ENCODE measurements around the gene C21orf58.
"Not testable (repeated sequence)": the region's sequence is repeated elsewhere in the genome, so short reads cannot be mapped to it uniquely, and the experiment has no call there.

The C21orf58 gene
- 4.3 to 11.1 (median 7.0) reads per million in 4 donors for total RNA-seq

DNA sequence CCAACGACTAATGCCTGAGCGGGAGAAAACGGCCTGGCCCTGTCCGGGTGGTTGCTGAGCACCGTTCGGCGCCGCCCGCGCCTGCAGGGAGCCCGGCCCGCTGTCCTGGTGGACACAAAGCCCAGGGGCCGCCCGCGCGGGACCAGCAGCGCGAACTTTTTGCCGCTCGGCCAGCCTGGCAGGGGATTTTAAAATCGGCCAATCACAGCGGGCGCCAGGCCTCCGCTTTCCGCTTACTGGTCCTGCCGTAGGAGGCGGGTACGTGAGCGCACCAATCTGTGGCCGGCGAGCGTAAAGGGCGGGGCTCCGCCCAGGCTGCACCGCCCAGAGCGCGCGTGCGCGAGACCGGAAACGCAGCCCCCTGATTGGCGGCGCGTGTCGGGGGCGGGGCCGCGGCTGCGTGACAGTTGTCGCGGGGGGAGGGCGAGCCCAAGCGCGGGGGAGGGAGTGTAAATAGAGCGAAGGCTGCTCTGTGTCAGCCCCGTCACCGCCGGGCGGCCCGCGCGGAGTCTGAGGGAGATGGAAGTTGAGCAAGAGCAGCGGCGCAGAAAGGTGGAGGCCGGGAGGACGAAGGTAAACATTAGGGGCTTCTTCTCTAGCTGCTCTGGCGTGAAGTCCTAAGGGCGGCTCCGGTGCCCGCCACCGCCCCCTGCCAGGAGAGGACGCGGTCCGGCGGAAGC is at the start of gene C21orf58, which contains the start of gene PCNT:
Gene C21orf58 (minus strand): TSS at position 161 of the 680 bp plus-strand sequence. CDS start 1,132 bp downstream, outside the sequence.
Gene PCNT (plus strand): TSS at position 447 of the 680 bp plus-strand sequence. CDS start 73 bp downstream, at position 520.
- peak; percentile 96 to 99 (median 97) for DNase-seq

DNA sequence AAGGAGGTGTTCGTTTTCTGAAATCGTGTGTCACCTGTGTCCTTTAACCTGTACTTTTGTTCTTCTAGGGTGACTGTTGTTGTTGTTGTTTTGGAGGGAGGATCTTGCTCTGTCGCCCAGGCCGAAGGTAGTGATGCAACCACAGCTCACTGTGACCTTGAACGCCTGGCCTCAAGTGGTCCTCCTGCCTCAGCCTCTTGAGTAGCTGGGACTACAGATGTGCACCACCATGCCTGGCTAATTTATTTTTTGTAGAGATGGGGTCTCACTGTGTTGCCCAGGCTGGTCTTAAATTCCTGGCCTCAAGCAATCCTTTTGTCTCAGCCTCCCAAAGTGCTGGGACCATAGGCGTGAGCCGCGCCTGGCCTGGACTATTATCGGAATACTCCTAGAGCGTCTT is 49.3 kb upstream of the C21orf58 start:
- not testable (repeated sequence) for DNase-seq

DNA sequence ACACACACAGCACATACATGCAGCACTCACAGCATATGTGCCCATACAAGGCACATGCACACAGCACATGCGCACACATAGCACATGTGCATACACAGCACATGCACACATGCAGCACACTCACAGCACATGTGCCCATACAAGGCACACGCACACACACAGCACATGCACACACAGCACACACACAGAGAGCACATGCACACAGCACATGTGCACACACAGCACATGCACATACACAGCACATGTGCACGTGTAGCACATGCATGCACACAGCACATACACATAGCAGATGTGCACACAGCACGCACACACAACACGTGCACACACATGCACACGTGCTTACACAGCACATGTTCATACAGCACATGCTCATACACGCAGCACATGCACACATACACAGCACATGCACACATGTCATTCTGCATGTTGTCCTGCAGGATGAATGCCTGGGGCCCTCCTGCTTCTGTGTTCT is 48.4 kb upstream of the C21orf58 start:
- DNase-seq = no peak

DNA sequence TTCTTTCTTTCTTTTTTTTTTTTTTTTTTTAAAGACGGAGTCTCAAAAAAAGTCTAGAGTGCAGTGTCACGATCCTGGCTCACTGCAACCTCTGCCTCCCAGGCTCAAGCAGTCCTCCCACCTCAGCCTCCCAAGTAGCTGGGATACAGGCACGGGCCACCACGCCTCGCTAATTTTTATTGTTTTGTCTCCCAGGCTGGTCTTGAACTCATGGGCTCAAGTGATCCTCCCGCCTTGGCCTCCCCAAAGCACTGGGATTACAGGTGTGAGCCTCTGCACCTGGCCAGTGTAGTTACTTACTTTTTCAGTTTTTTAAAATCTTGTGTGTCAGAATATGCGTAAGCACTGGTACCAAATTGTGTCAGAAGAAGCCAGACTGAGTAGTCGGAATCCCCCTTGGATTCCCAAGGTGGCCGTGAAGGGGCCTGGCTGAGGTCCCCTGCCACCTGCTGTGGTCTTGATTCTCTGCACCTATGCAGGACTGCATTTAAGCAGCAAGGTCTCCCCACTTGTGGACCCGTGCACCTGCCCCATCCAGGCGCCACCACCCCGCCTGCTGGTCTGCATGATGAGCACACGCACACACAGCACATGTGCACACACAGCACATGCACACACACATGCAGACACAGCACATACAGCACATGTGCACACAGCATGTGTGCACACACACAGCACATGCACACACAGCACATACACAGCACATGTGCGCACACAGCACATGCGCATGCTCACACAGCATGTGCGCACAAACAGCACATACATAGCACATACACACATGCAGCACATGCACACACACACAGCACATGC is 47.7 kb upstream of the C21orf58 start:
- DNase-seq = no peak

DNA sequence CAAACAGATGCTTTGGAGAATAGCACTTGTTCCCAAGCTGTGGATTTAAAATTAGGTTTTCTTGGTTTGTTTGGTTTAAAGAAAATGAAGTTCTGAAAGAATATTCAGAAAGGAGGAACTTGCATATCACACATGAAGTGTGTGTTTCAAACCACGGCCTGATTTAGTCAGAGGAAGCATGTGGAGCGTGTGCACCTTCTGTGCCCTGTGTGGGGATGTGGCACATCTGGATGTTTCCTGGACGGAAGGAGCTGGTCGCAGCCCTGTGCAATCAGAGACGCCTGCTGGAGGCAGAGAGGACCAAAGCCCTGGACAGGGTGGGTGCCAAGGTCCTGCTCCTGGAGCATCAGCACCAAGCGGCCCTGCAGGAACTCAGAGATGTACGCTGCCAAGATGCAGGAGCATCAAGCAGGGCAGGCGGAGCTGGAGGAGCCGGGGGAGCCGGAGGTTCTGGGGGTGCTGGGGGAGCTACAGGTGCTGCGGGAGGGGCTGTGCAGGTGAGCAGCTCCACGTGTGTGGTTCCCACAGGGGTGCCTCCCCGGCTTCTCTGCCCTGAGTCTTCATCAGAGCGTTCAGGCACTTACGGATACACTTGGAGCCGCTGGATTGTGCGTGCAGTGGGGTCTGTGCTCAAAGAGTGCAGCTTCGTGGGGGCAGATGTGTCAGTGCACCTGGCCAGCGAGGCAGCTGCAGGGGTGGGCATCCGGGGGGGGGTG is 46.0 kb upstream of the C21orf58 start:
- DNase-seq = no peak

DNA sequence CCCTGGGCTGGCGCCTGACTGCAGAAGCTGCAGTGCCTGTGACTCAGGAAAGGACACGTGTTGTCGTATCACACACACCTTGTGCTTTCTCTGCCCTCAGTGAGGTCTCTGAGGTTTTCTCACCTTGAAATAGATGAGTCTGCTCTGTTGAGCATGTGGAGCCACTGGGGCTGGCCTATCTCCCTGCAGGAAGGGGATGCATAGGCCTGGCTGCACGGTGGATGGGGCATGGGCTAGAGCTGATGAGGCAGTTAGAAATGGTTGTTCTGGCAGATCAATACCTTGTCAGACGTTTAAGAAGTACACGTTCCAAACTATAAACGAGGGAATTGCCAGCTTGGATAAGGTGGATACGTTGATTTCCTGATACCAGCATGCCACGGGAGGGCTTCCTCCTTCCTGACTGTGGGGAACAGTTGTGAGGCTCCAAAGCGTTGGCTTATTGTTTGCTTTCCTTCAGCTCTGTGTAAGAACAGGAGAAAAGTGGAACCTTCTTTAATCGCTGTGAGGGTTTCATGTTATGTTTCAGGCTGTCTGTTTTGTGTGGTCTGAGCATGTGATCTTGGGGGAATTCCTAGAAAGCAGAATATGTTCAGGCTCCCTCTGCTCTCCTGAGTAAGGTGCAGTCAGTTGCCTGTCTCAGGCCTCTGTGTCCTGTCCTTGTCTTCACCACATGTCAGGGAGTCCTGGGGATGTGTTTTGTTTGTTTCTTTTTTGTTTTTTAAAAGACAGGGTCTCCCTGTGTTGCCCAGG is 45.0 kb upstream of the C21orf58 start:
- peak in 2 of 5 donors; percentile 3 to 52 for DNase-seq

DNA sequence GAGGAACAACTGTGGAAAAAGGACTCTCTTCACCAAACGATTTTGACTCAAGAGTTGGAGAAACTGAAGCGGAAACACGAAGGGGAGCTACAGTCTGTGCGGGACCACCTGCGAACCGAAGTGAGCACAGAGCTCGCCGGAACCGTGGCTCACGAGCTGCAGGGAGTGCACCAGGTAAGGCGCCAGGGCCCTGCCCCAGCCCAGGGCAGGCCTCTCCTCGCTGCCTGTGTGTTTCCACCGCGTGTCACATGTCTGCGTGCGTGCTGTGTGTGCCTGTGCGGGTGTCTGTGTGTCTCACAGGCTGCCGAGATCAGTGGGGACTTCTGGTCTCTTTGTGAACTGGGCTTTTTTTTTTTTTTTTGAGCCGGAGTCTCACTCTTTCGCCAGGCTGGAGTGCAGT is 43.3 kb upstream of the C21orf58 start:
- DNase-seq = no peak

DNA sequence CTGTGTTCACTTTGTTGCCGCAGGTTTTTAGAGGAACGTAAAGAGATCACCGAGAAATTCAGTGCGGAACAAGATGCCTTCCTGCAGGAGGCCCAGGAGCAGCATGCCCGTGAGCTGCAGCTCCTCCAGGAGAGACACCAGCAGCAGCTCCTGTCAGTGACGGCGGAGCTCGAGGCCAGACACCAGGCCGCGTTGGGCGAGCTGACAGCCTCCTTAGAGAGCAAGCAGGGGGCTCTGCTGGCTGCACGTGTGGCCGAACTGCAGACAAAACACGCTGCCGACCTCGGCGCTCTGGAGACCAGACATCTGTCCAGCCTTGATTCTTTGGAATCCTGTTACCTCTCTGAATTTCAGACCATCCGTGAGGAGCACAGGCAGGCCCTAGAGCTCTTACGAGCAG is 42.9 kb upstream of the C21orf58 start:
- DNase-seq = no peak

DNA sequence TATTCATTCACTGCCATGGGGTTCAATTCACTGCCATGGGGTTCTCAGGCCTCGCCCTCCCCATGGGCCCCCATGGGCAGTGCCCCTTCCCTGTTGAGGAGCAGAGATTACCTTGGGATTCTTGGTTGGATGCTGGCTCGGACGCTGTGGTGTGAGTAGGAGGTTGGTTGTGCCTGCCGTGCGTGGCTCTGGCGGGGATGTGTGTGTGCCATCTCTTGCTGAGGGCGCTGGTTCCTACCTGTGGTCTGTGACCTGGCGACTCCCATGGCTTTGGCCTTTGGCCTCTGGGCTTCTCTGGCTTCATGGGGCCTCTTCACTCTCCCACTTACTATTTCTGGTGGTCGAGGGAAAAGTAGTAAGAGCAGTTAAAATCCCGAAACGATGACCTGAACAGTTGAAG is 42.4 kb upstream of the C21orf58 start:
- no peak for DNase-seq

DNA sequence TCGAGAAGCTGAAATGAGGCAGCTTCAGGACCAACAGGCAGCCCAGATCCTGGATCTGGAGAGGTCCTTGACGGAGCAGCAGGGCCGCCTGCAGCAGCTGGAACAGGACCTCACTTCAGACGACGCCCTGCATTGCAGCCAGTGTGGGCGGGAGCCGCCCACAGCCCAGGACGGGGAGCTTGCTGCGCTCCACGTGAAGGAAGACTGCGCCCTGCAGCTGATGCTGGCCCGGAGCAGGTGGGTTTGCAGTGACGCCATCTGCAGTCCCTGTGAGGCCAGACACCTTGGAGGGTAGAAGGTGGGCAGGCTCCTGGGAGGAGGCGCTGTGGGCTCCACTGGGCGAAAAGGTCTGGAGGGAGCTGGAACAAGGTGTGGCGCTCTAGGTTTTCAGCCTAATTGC is 40.0 kb upstream of the C21orf58 start:
- DNase-seq = no peak

DNA sequence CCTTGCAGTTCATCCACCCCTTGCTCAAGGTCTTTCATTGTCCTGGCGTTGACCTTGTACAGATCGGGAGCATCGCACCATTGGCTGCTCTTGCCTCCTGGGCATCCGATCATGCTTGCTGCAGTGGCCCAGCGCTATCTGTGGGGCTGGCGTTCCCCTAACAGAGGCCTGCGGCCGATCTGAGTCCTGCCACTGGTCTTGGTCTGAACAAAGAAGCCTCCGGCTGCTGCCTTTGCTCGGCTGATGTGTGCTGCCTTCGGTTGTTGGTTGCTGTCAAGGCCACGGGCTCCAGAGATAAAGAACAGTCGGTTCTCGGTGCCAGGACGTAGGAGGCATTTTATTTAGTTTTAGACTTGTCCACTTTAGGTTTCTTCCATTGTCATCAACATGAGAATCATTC is 39.3 kb upstream of the C21orf58 start:
- DNase-seq = no peak

DNA sequence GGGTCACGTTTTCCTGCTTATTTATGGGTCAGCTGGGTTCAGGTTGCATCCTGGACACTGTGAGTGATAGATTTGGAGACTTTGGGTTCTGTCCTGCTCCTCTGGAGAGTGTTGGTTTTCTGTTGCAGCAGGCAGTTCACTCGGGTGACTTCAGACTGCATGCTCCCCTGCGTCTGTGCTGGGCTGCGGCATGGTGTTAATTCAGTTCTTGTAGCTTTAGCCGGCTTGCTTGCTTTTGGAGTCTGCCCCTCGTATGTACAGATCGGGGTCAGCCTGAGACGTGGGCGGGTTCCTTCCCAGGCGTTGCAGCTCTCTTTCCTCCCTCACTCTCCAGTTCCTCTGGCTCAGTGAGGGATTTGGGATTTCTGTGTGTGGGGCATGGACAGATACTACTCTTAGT is 38.3 kb upstream of the C21orf58 start:
- no peak for DNase-seq

DNA sequence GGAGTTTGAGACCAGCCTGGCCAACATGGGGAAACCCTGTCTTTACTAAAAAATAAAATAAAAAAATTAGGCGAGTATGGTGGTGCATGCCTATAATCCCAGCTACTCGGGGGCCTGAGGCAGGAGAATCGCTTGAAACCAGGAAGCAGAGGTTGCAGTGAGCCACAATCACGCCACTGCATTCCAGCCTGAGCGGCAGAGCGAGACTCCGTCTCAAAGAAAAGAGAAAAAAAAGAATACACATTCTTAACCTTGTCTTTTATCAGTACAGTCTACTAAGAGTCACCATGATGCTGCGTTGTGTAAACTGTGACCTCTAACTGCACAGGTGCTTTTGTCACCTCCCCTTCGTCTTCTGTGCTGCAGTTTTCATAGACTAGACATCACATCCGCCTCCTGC is 37.5 kb upstream of the C21orf58 start:
- DNase-seq = no peak

DNA sequence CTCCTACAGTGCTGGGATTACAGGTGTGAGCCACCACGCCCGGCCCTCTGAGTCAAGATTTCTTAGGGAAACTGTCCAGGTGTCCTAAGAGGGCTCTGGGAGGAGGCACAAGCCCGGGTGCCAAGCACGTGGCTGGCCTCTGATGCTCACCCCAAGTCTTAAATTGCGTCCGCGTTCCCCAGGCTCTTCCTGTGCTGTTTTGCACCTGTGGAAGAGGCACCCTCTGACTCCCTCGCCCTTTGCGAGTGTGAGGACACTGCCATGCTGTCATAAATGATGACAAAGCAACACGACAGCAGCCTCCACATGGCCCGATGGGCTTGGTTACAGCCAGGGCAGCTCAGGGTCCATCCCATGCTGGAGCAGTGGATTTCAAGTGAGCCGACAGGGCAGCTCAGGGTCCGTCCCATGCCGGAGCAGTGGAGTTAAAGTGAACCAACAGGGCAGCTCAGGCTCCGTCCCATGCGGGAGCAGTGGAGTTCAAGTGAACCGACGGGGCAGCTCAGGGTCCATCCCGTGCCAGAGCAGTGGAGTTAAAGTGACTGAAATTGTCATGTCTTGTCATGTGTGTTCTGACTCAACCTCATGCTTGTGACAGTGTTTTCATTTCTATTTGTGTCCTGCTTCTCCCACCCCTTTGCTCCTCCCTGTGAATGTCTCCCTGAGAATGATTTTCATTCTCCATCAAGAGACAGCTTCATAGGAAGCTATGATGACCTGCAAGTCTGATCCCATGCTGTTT is 34.2 kb upstream of the C21orf58 start:
- no peak for DNase-seq

DNA sequence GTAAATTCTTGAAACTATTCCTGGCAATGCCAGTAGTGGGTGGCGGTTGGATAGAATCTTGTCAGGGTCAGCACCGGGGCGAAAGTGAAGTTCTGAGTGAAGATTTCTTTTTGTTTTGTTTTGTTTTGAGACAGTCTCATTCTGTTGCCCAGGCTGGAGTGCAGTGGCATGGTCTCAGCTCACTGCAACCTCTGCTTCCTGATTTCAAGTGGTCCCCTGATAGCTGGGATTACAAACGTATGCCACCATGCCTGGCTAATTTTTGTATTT is 33.6 kb upstream of the C21orf58 start:
- DNase-seq = no peak

DNA sequence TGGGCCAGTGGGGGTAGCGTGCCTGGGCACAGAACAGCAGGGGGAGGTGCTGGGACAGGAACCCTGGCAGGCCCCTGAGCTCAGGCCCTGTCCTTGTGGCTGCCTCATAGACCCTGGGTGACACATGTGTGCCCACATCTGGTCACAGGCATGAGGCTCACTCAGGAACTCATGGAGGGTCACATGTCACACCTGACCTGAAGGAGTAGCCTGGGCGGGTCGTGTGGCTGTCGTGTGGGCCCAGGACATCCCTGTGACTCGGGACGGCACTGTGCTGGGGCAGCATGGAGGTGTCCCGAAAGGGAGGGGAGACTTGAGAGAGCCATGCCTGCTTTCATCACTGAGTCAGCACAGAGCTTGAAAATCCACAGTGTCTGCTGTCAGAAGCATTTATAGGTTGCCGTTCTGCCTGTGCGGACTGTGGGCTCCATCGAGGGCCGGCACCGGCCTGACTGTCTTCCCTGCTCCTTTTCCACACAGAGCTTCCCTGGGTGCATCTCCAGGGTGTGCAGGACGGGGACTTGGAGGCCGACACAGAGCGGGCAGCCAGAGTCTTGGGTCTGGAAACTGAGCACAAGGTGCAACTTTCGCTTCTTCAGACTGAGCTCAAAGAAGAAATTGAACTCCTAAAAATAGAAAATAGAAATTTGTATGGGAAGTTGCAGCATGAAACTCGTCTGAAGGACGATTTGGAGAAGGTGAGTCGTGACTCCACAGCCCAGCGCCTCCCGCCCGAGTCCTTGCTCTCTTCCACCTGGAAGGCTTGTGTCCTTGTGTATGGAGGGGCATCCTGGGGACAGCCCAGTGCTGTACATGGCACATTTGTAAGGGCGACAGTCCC is 33.0 kb upstream of the C21orf58 start:
- no peak for DNase-seq

DNA sequence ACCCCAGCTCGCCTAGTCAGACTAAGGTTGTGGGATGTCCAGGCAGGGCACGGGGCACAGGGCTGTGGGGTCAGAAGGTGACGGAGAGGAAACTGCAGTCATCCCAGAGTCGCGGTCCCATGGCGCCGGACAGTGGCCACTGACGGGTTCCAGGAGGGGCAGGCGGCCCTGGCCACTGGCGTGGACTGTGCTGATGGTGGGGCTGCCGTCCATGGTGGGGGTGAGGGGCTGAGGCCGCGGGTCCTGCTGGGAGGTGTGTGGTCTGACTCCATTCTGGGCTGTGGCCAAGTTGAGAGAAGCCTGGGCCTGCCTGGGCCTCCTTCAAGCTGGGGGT is 32.3 kb upstream of the C21orf58 start:
- DNase-seq = no peak

DNA sequence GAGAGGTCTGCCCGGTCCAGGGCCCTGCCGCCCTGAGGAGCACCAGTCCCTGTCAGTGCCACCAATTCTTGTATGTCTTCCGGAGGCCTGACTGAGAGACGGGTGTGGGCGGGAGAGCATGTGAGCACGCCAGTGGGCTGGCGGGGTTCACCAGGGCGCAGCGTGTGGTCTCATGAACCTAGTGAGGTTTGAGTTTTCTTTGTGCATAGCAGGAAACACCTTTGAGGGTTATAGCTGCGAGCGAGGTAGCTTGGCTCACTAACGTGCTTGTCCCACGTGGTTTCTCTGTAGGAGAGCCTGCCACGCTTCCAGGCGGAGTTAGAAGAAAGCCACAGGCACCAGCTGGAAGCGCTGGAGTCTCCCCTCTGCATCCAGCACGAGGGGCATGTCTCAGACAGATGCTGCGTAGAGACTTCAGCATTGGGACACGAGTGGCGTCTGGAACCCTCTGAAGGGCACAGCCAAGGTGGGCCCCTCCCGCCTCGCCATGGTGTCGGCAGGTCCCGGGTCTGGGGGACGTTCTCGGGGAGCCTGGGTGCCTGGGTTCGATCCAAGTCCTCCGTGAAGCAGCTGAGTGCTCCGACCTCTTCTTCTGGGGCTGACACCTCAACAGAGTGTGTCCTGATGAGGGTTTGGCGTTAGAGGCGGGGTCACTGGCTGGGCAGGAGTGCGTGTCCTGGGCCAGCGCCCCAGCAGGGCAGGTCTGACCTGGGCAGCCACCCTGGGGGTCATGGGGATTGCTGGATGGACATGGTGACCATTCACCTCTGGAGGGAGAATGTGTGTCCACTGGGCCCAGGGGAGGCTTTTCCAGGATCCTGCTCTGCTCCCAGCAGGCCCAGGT is 31.7 kb upstream of the C21orf58 start:
- DNase-seq = no peak

DNA sequence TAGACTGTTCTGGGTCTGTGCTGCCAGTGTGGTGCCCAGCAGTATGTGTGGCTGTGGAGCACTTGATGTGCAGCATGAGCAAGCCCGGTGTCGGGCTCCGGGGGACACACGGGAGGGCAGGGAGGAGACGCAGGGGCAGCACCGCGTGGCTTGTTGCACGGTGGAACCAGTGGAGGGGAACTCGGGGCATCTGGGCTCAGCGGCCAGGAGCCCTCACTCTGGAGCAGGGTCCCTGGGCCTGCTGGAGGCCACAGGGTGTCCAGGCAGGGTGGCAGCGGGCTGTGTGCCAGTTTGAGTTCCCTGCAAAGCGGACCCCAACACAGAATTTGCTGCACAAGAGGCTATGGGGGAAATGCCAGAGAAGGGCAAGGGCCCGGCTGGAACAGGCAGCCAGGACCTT is 30.8 kb upstream of the C21orf58 start:
- DNase-seq = no peak

DNA sequence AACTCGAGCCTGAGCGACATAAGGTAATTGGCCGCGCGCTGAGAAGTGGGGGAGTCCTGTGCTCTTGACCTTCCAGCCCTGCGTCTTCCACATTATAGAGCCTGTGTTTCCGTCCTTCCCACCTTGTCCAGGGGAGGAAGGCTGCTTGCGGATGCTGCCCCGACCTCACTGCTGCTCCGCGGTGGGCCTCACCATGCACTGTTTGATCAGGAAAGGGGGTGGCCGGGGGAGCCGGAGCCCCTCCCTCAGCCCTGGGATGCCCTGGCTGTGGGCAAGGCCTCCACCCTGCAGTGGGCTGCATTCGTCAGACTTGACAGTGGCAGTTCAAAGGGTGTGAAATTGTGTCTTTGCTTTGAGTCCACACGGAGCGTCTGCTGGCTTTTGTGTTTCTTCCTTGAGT is 30.4 kb upstream of the C21orf58 start:
- DNase-seq = no peak

Data from T-helper 1 cell (primary cell).